ENCODE data around the gene TENM3.
A peak's percentile ranks its signal among the peaks of the same experiment; 100 is the strongest.

Gene TENM3

DNA sequence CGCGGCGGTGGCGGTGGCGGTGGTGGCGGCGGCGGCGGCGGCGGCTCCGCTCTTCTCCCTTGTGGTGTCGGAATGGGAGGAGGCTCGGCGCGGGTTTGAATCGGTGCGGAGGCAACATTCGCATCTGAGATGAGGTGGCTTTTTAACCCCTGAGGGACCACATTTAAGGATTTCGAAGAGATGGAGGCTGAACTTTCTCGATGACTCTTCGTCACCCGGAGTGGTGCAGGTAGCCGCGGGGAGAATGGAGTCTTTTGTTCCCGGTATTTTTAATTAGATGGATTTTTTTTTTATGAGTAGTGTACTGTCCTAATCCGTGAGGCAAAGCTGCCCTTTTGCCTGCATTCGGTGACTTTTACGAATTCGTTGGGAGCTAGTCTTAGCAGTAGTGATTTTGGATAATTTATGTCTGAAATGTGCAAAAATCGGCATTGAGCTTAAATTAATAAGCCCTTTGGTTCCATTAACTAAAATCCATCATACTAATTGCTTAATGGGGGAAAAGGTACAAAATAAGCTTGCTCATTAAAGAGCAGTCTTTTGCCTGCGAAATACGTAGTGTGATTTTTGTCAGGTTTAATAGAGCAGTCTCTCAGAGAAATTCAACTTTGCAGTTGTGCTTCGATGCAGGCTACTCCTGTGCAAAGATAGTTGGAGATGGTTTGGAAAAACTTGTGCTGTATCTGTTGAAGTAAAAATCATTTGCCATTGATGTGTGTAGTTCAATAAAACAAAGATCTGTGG is 206.2 kb downstream of the TENM3 start:
- DNase-seq, result peak in 26 of 51 donors; percentile 1 to 81 (median 53)

DNA sequence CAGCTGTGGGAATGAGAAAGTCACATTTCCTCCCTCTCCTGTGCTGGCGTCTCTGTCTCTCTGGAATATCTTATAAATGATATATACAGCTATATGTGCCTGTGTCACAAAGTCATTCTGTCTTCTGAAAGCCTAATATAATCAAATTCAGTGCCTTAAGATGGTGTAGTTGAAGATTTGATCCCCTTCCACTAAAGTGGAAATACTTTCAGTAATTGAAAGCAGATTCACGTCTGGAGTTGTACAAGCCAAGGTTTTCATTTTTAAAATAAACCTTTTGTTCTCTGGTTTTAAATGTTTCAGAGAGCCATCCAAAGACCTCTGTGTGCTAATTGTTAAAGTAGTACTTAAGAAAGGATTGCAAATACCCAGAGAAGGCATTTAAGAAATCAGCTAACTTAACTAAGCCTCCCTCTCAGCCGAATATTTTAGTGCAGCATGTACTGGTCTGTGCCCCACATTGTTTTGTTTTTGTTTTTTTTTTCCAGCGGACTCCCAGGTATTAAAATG is 206.8 kb downstream of the TENM3 start:
- DNase-seq, result peak in 1 of 51 donors; percentile 19

DNA sequence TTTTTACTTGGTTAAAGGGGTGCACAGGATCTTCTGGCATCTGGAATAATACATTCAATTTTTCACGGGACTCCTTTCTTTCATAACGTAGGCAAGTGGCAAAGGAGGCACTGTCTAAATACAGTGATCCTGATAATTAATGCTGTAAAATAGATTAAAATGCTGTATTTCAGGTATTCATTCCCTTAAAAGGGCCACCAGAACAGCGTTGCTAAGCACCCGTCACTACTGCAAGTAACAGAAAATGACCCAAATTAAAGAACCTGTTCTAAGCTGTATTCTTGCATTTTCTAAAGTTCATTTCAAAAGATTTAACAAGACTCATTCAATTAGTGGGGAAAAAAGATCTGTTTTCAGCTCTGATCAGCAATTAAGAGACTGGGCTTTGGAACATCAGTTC is 208.2 kb downstream of the TENM3 start:
- no peak for DNase-seq

DNA sequence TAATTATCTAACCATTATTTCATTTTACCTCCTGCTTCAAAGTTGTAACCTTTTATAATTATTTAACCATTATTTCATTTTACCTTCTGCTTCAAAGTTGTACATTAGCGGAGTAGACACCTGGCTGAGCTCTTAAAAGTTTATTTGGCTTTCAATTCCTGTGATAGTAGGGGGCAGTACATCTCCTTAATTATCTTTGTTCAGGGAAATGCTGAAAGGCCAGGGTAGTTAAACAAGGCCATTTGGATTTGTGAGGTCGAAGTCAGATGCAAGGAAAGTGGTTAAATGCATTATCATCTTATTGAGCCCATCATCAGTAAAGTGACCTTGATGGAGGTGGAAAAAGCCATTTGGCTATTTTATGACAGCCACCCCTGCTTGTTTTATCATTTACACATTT is 210.6 kb downstream of the TENM3 start:
- DNase-seq, result no peak

DNA sequence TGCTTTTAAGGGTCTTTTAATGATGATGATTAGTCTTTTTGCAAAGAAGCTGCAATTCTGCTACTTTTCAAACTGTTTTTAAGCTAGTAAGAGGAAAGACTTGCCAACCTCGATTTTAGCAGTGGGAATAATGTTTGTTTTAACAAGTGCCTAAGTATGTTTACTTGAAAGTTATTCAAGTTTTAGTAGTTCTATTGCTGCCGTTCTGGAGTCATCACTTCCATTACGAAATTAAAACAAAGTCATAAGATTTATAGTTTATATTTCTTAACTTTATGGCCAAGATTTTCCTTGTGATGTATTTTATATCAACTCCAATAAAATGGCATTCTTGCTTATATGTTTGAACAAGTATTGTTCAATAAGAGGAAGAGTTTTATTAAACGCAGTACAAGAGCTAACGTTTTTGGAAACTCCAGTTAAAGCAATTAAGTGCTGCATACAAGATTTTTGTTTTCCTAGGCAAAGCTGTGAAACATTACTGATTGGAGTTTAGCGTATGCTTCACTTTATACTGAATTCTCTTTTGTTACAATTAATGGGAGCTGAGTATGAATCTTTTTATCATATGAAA is 211.3 kb downstream of the TENM3 start:
- DNase-seq, result no peak

DNA sequence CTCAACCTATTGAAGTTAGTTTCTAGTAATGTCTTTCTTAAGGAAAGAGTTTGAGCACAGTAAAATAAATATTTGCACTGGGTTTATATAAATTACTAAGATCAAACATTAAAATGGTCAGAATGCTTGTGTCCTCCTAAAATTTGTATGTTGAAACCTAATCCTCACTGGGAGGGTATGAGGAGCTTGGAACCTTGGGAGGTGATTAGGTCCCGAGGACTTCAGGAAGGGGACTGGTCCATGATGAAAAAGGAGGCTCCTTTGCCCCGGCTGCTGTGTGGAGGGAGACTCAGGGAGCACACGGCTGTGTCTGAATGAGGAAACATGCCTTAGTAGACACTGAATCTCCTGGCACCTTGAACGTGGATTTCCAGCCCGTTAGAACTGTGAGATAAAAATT is 221.9 kb downstream of the TENM3 start:
- no peak for DNase-seq

DNA sequence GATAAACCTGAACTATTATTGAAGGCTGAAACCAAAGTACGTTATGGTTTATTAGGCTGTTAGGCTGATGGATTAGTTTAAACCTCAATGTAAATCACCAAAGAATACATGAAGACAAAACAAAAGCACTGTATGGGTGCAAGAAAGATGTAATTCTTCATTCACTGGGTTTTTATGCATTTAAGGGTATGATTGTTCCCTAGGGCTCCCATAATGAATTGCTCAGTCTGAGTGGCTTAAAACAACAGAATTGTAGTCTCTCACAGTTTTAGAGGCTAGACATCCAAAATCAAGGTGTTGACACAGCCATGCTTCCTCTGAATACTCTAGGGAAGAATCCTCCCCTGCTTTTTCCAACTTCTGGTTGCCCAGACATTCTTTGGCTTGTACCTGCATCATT is 222.8 kb downstream of the TENM3 start:
- DNase-seq, result no peak

DNA sequence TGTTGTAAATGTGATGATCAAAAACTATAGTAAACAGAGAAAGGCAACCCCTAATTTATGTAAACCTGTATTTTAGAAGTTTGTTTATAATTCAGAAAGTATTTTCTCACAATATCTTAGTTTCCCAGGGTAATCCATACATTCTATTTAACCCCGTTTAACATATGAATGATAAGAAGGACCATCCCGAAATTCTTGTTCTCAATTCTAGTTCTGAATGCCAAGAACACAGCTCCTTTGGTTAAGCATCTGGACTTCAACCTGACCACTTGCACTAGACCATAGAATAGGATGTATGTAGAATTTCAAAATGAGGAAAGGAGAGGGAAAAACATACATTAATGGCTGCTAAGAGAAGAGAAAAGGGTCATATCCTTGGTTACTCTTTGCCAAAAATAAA is 227.0 kb downstream of the TENM3 start:
- DNase-seq, result no peak

DNA sequence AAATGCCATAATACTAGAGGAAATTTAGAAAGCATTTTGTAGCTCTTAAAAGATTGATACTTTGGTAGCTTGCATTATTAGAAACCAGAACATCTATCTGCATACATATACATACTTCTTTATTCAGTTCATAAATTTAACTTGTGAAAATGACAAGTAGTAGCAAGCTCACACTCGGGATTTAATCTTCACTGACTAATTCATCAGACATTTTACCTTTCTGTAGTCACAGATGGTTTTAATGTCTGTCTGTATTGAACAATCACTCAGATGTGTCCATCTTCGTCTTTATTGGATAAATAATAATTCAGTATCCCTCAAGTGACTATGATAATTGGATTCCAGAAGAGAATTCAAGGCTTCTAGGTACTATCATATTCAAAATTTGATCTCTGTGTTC is 232.3 kb downstream of the TENM3 start:
- DNase-seq, result no peak

DNA sequence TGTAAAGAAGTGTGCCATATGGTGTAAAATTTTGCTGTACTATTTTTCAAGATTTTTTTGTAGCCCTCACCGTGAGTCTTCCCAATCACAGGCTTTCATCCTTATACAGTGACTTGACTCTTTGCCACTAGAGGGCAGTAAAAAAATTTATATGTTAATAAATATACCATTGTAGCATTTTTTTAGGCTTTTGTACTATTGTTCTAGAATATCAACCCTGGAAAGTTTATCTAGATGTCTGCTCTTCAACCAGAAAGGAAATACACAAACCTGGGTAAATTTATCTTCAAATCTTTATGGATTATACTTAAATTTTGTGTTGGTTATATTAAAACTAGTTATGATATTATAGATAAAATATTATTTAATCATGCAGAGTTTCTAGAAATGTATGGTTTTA is 235.3 kb downstream of the TENM3 start:
- no peak for DNase-seq

DNA sequence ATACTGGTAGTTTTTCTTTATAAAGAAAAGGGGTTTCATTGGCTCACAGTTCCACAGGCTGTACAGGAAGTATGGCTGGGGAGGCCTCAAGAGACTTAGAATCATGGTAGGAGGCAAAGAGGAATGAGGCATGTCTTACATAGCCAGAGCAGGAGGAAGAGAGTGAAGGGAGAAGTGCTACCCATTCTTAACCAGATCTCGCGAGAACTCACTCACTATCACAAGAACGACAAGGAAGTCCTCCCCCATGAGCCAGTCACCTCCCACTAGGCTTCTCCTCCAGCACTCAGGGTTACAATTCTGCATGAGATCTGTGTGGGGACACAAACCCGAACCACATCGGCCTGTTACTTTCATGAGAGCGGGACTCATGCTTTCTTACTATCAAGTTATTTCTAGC is 240.5 kb downstream of the TENM3 start:
- no peak for DNase-seq

DNA sequence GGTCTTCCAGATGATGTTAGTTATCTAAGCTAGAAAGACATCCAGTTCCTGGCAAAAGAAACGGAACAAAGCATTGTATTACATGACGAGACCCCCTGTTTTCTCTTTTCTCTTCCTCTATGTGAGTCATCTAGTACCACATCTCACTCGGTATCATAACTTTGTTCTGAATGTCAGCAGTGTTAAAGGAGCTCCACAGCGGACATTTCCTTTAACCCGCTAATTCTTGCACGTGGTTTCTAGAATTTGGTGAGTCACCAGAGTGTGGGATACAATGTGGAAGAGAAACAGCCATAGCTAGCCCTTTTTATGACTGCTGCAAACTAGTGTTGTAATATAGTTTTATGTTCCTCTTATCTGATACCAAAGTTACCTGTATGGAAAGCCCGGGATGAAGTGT is 243.7 kb downstream of the TENM3 start:
- no peak for DNase-seq

DNA sequence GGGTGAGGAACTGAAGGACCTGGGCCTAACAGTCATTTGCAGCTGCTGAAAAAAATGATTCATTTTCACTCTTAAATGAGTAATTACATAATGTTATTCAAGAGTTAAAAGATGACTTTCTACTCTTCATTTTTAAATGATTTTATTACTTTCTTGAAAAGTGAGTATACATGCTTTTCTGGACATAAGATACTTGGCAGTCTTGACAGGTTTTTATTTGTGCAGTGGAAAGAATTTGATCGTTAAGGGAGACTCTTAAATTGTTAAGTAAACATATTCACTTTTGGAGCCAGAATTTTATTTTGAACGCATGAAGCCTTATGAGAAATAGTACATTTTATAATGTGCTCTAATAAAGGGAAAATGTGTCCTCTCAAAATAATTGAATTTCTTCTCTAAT is 245.7 kb downstream of the TENM3 start:
- DNase-seq, result no peak

DNA sequence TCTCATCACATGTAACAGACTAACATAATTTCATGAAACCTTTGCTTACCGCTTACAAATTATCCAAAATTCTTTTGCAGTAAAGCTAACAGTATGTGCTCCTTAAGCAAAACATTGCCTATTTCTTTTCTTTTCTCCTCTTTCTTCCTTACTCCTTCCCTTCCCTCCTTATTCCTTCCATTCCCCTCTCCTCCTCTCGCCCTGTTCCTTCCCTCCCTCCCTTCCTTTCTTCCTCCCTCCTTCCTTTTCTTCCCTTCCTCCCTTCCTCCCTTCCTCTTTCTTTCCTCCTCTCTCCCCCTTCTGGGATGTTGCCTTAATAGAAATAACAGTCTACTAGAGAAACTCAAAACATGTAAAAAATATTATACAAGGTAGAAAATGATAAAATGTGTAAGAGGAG is 246.4 kb downstream of the TENM3 start:
- DNase-seq, result no peak

DNA sequence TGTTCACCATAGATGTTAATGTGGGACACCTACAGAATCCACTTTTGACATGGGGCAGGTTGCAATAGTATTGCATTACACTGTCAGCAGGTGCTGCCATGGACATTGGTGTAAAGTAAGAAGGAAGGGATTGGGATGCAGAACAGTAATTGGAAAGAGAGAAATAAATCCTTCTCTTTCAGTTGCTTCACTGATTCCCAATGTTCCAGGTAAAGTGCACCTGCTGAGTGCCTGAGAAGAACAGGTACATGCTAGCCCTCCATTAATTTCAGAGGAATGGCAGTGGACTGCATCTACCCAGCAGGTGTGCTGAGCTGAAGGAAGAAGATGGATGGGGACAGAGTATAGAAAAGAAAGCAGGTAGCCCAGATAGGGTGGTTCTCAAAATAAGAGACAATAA is 248.5 kb downstream of the TENM3 start:
- no peak for DNase-seq

DNA sequence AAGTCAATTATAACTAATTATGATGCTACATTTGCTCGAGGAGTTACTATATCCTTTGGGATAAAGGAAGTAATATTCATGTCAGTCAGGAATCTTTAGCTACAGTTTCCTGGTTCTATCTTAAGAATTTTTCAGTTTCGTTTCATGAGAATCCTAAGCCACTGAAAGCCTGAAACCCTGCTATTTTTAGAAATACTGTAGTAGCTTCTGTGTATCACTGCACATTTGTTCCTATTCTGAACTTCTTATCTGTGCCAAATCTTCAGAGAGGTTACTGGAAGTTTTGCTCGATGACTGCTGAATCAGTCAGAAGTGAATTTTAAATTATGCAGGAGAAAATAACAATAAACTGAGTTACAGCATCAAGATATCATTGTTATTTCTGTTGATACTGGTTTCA is 249.2 kb downstream of the TENM3 start:
- DNase-seq, result no peak

DNA sequence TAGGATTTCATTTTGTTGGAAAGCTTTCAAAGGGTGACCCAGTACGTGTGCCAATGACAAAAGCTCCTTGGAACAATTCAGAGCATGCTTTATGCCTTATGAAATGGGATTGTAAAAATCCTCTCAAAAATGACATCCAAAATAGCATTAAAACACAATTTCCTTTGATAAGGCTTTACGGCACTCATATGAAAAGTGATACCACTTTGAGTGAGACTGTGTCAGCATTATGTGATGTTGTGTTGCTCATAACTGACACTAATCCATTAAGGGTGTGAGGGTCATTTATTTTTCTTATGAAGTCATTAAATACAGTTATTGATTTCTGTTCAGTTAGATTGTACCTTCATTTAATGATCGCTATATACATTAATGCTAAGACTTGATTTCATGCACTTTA is 250.2 kb downstream of the TENM3 start:
- no peak for DNase-seq

DNA sequence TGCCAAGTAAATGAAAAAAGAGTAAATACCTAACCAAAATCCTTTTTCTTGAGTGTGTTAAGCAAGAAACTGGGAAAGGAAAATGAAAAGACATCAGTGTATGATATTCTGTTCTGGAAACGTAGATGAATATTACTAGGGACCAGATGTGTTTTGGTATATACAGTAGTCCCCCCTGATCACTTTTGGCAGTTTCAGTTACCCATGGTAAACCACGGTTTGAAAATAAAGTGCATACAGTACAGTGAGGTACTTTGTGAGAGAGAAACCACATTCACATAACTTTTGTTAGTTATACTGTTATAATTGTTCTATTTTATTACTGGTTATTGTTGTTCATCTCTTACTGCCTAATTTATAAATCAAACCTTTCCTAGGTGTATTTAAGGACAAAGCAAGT is 250.9 kb downstream of the TENM3 start:
- no peak for DNase-seq

DNA sequence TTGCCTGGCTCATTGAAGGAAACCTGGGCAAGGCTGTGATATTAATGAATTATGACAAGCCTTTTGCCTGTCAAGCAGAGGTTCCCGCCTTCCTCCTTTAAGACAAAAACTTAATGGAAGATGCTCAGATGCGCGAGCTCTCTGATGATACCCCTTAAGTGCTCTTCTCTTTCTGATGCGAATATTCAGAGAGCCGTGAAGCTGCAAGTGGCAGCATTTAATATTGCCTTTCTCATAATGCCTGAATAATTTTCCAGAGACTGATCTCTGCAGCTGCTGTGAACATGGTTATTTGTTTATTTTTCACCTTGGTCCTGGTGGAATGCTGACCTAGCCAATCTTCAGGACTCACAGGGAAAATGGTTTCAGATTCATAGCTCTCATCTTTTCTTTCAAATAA is 251.8 kb downstream of the TENM3 start:
- no peak for DNase-seq

DNA sequence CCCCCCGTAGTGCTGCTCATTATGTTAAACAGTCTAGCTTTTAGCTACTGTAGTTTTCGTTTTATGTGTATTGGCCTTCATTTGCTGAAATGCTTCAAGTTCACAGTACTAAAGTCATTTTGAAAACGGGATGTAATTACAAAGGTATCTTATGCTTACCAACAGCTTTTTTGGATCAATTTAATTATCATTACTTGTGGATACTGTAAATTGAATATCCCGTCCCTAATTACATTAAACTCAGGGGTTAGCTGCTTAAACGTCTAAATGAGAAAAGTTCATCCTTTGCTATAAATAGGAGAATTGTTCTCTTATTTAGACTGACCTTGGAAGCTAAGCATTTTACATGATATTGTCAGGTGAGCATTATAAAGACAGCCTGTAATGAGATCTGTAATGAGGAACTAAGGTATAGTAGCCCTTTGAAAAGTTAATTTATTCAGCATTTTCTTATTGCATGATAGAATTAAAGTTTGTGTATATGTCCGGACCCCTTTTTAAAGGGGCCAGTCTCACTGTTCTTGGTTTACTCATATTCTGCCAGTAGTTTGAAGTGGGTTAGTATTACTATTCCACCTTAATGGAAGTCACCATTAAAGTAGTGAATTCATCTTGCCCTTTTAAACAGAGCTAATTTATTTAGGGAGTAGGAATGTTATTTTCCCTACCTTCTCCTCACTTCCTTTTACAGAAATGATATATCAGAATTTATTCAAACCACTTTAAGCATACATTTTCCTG is 252.6 kb downstream of the TENM3 start:
- no peak for DNase-seq

DNA sequence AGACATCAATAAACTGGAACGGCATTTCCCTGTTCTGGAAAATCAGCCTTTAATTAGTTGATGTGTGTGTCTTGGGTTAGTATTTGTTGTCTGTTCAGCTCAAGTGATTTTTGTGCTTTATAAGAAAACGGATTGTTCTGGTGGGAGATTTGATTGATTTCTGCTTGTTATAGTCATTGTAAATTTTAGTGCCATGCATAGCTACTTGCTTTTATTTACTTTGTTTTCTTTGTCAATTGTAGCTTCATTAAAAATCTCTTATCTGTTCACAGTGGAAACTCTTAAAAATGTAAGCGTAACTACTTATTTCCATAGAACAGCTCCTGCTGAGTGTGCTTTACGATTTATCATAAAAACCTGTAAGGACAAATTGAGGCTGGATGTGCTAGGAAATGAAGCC is 253.2 kb downstream of the TENM3 start:
- no peak for DNase-seq

DNA sequence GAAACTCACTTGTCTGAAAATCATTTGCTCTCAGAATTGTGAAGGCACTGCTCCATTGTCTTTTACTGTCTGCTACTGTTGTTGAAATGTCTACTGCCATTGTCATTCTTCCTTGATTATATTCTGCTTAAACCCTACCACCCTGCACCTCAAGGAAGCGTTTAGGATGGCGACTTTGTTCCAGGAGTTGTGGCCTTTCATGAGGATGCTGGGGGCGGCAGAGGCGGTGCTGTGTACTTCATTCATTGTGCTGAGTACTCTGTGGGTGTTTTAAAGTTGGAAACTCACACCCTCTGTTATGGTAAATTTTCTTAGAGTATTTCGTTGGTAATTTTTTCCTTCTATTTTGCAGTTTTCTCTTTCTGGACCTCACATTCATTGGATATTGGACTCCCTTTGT is 258.9 kb downstream of the TENM3 start:
- DNase-seq, result peak in 1 of 51 donors; percentile 1

DNA sequence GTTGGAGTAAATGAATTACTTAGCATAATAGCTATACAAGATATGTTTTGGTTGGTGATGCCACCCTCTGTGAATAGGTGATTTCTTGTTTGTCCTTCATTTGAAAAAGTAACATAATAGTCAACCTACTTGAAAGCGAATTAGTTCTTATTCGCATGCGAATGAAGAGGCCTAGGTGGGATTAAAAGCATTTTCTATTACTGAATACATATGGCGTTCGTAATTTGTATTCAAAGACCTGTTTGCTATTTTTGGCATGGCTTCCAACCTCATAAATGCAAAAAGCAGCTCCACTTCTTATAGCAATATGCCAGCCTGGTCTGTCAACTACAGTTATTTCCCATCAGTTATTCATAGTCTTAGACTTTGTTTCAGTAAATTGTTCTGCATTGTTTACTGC is 261.3 kb downstream of the TENM3 start:
- no peak for DNase-seq
